NCI-H2107 (cell line): ENCODE data around the gene CLSTN1.

Experiments
- DNase-seq: peaks from one replicate; lab custom pipeline; 2025; lab: John Stamatoyannopoulos, UW

Gene CLSTN1

DNA sequence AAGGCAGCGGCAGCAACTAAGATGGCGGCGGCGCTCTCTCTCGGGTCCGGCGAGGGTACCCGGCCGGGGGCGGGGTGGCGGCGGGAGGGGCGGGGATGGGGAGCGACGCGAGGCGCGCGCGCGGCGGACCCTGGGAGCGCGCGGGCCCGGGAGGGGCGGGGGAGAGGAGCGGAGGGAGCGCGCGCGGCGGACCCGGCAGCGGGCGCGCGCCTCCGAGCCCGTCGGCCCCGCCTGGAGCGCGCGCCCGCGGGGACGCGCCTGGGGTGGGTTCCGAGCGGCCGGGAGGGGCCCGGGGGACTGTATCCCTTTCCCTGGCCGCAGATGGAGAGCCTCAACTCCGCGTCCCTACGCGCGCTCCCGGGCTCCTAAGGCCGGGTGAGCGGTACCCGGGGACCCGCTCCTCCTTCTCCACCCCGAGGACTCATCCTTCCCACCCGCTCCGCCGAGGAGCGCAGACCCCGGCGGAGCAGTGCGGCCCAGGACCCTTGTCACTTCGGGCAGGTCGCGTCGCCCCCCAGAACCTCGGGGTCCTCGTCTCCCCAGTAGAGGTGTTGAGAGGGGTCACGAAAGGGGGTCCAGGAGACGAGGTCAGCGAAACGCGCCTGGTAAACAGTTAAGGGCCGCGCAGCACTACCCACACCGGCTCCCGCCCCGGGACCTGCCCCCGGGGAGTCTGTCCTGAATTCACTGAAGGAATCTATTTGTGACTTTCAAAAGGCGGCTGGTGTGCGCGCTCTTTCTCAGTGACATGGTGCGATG is at the start of gene CLSTN1:
Gene CLSTN1 (minus strand): TSS at position 23 of the 759 bp plus-strand sequence. CDS start 232 bp downstream, outside the sequence.
- DNase-seq = no peak

- DNase-seq = no peak
Measured at GRCh38 chr1:9873385-9873784, 49.6 kb upstream of the CLSTN1 start.

- no peak for DNase-seq
Measured at GRCh38 chr1:9872430-9873165, 48.8 kb upstream of the CLSTN1 start.

DNA sequence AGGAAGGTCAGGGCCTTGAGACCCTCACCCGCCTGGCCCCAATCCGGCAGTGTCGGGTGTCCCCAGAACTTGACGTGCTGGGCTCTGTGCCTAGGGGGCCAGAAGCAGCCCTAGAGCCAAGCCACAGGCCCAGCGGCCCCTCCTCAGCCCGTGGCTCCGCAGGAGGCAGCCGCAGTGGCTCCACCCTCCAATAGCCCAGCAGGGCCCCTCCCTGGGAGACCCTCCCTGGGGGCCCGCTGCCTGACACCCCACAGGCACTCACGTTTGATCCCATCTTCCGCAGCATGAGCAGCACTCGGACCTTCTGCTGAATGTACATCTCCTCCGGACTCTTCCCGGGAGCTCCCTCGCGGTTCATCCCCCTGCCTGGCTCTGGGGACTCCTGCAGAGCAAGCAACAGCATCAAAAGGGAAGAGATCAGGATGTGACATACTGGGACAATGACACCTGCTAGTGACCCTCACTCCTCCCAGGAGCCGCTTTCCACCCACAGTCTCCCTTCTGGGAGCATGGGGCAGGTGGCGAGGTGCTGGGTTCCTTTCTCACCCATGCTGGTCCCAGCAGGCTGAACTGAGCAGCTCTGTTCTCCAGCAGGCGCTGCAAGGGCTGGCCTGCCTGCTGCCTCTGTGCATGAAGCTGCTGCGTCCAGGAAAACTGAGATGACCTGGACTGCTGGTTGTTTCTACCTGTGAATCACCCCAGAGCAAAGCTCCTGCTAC is 48.1 kb upstream of the CLSTN1 start:
- DNase-seq = no peak

DNA sequence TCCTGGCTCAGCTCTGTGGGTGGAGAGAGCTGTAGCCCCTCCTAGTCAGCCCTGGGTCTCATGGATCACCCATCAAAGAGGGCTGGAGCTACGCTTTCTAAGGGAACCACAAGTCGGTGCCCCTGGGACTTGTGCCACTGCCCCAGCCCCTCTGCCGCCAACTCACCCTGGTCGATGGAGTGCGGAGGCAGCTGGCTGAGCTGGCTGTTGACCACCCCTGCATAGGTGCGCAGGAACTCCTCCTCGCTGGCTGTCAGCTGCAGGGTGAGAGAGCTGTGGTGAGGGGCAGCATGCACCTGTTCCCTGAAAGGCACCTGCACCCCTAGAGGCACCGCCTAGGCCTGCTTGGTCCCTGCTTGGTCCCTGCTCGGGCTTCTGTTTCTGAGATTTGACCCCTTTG is 47.3 kb upstream of the CLSTN1 start:
- DNase-seq = no peak

- no peak for DNase-seq
Measured at GRCh38 chr1:9870572-9870971, 46.8 kb upstream of the CLSTN1 start.

GRCh38 chr1:9869831-9870251 is 46.1 kb upstream of the CLSTN1 start:
- no peak for DNase-seq

DNA sequence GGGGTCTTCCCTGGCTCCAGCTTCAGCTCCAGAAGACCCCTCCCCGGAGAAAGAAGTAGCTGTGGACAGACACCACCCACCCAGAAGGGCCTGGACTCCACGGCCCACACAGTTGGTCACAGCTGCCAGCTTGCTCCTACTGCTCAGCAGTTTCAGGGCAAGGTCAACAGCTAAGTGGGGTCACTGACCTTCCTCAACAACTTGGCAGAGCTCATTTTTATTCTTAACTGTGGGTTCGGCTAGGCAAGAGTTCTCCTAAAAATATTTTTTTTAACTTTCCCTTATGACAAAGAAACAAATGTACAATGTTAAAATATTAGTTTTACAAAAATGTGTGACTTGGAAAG is 44.5 kb upstream of the CLSTN1 start:
- DNase-seq = no peak

DNA sequence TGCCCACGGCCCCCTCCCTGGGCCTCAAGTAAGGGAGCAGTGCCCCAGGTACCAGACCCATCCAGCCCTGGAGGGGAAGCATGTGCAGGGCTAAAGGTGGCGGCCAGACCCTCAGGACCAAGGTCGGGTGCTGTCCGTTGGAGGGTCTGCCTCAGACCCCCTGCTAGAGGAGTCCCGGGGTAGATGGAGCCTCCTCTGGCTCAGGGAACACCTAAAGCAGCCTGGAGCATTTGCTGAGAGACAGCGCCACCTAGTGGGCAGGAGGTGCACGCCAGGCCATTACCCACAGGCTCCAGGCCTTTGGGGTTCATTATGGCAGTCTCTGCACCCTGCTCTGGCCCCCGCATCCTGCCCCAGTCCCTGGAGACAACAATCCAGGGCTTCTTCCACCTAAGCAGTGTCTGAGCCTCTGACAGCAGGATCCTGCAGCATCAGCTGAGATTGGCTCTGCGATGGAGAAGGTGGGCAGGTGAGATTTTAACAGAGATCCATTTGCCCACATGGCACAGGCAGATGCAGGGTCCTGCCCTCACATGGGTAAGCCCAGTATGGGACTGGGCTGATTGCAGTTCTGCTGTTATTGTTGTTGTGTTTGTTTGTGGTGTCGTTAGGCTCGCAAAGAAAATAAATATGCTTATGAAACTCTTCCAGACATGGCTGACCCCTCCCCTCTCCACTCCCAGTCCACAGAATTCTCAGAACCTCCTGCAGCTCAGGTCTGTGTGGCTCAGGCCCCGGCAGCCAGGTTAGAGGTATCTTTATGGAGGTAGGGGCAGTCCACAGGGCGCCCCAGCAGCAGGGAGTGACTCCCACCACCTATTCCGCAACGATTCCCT is 43.9 kb upstream of the CLSTN1 start:
- no peak for DNase-seq

GRCh38 chr1:9866836-9867235 is 43.1 kb upstream of the CLSTN1 start:
- DNase-seq = no peak

DNA sequence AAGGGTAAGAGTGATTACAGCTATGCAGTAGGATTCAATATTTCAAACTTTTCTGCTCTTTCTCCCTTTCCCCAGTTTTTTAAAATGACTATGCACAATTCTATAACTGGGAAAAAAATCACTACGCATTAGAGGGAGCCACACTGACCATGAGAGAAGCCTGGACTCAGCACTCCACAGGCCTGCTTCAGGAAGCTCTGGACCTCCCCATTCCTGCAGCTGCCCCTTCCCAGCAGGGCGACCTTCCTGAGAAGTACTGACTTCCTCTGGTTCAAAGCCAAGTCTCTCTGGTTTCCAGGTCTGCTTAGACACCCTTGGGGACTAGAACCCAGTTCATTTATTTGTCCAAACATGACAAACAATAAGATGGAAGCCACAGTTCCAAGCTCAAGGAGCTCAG is 42.0 kb upstream of the CLSTN1 start:
- no peak for DNase-seq

DNA sequence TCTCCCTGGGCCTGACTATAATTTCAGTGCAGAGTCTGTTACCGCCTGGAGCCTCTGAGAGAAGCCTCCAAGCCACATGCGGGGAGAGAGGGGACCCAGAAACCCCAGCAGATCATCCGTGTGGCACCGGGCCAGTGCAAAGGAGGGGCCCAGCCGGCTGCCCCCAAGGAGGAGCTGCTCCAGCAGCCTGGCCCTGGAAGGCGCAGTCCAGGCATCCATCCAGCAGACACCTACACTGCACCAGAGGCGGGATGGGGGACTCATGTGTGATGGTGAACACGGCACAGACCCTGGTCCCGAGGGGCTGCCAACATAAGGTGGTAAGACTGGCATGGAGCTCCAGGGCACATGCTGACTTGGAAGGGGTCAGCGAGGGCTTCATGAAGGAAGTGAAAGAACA is 39.6 kb upstream of the CLSTN1 start:
- no peak for DNase-seq

DNA sequence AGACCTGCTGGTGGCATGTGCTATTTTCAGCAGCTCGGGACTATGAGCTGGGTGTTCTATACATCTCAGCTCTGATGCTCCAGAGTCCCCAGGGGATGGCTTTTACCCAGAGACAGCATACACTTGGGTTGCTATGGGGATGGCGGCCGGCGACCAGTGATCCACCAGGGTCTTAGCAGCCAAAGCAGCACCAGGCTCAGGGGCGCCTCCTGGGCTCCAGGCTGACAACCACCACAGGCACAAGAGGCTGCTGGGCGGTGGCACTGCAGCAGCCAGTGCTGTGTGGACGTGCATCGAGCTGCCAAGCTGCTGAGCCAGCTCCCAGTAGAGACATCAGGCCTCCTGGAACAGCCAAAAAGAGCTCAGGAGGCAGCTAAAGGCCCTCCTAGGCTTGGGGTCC is 37.6 kb upstream of the CLSTN1 start:
- no peak for DNase-seq

GRCh38 chr1:9860887-9861286 is 37.1 kb upstream of the CLSTN1 start:
- no peak for DNase-seq

DNA sequence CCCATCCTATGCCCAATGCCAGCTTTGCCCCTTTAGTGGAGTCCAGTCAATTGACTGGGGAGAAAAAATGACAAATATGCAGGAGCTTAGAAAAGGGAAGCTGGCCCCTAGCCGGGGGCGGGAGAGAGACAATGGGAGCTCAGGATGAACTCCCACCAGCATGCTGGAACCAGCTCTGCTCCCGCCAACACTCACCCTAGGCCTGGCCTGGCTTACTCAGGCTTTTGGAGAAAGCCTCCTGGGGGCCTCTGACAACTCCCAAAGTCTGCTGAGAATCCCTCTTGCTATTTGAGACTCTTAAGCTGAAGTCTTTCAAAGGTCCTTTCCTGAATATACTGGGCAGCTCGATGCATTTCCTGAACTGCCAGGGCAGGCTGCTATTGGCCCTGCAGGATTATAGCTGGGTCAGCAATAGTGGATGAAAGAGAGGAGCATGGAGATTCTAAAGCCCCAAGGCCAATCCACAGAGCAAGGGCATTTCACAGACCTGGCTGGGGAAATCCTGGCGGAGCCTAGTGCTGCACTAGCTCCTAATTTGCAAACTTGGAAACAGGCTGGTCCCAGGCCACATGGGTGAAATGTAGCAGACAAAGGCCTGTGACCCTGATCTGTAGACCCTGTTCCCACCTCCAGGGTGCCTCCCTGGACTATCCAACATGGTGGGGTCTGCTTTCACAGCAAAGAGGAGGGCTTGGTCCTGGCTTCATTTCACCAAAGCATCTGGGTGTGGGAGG is 35.7 kb upstream of the CLSTN1 start:
- no peak for DNase-seq

- DNase-seq = no peak
Measured at GRCh38 chr1:9858293-9859035, 34.7 kb upstream of the CLSTN1 start.

GRCh38 chr1:9855186-9855585 is 31.4 kb upstream of the CLSTN1 start:
- no peak for DNase-seq

DNA sequence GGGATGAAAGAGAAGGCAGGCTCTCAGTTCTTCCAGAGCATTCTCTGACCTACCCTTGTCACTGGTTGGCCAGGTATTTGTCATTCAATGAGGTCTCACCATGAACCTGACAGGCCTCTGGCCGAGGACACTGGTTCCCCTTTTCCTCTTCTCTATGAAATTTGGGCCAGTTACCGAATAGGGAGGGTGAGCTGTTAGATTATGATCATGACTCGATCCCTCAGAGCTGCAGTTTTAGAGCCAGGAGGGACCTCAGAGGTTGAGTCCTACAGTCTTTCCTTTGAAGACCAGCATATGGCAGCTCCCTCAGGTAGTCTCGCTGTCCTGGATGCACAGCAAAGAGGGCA is 29.5 kb upstream of the CLSTN1 start:
- DNase-seq = no peak

- no peak for DNase-seq
Measured at GRCh38 chr1:9852410-9853248, 28.9 kb upstream of the CLSTN1 start.

- DNase-seq = no peak
Measured at GRCh38 chr1:9852004-9852403, 28.2 kb upstream of the CLSTN1 start.
